ENCODE measurements around the gene CYTIP. TPM values are rescaled to one million over a fixed set of nuclear protein-coding genes. Genes with fewer than 3 reads are reported as not detected.

The CYTIP gene
- total and polyA plus RNA-seq, 2 experiments from 2014 or later: 1.6 to 4.0 TPM

DNA sequence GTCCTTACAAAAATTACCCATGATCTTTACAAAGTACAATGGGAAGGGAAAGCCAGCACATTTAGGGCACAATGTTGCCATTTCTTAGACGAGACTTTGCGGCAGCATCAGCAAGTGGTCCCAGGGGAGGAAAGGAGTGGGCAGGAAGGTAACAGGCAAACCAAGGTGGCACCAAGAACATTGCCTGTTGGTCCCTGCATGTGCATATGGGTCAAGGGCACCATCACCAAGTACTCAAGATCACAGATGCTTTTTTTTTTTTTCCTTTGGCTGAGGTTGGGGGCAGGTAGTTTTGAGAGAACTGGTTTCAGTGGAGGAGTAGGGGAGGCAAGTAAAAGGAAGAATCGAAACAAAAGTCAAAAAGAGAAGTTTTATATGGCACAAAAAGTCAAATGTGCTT is 752 bp upstream of the CYTIP start:
- DNase-seq (ENCODE audit: low spot score): no peak
- H3K9me2 ChIP-seq (replicated peaks; ENCODE audit: insufficient read depth): no peaks in the 10 kb centered on the region
- H3K4me1 ChIP-seq (ENCODE audit: insufficient read depth): peaks cover 1% of the 10 kb centered on the region
- no peaks in the 10 kb centered on the region for H3K27me3 ChIP-seq
- H3K4me2 ChIP-seq: no peak overlapping the region
- H3K36me3 ChIP-seq (replicated peaks; ENCODE audit: insufficient read depth, low read depth): no peaks in the 10 kb centered on the region
- H3K79me2 ChIP-seq: no peaks in the 10 kb centered on the region
- 89% methylated on average over 3 of the region's 3 CpGs for WGBS (ENCODE audit: low lambda C conversion rate, missing lambda C conversion rate)
- TF ChIP-seq EZH2 (IDR thresholded peaks at IDR 0.05; ENCODE audit: borderline replicate concordance) (no peak), EZH2phosphoT487 (IDR thresholded peaks at IDR 0.05; ENCODE audit: low read depth, severe bottlenecking, unreplicated experiment) (no peak)
- TF ChIP-seq, protein P1, sequence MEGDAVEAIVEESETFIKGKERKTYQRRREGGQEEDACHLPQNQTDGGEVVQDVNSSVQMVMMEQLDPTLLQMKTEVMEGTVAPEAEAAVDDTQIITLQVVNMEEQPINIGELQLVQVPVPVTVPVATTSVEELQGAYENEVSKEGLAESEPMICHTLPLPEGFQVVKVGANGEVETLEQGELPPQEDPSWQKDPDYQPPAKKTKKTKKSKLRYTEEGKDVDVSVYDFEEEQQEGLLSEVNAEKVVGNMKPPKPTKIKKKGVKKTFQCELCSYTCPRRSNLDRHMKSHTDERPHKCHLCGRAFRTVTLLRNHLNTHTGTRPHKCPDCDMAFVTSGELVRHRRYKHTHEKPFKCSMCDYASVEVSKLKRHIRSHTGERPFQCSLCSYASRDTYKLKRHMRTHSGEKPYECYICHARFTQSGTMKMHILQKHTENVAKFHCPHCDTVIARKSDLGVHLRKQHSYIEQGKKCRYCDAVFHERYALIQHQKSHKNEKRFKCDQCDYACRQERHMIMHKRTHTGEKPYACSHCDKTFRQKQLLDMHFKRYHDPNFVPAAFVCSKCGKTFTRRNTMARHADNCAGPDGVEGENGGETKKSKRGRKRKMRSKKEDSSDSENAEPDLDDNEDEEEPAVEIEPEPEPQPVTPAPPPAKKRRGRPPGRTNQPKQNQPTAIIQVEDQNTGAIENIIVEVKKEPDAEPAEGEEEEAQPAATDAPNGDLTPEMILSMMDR (IDR thresholded peaks at IDR 0.05; ENCODE audit: poor library complexity): no peak
- H2AFZ ChIP-seq: no peak overlapping the region
- no peaks in the 10 kb centered on the region for H3K9me3 ChIP-seq (ENCODE audit: low read depth)
- no peaks in the 10 kb centered on the region for H4K20me1 ChIP-seq (ENCODE audit: insufficient read depth, poor library complexity, severe bottlenecking)
- no peak overlapping the region for H3K27ac ChIP-seq
- H3K4me3 ChIP-seq: no peak overlapping the region

DNA sequence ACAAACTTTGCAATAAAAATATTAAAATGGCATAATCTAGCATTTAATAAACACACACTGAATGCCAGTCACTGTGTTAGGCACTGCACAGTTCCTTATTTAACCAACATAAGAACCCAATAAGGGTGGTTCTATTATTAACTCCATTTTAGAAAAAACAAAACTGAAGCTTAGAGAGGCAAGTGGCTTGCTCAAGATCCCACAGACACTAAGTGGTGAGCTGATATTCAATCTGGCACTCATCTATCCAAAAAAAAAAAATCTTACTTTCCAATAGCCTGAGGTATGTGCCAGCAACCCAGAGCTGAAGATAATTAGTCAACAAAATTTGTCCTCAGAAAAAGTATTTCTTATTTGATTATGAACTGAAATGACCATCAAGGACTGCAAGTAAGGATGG is 799 bp downstream of the CYTIP start:
- H3K9me2 ChIP-seq (replicated peaks; ENCODE audit: insufficient read depth): no peaks in the 10 kb centered on the region
- peaks cover 6% of the 10 kb centered on the region for H3K4me1 ChIP-seq (ENCODE audit: insufficient read depth)
- TF ChIP-seq, protein P1 (IDR thresholded peaks at IDR 0.05; ENCODE audit: poor library complexity): no peak
- TF ChIP-seq EZH2phosphoT487 (IDR thresholded peaks at IDR 0.05; ENCODE audit: low read depth, severe bottlenecking, unreplicated experiment) (no peak), EZH2 (IDR thresholded peaks at IDR 0.05; ENCODE audit: borderline replicate concordance) (no peak)
- DNase-seq (ENCODE audit: low spot score): no peak
- no peaks in the 10 kb centered on the region for H3K79me2 ChIP-seq
- no peak overlapping the region for H3K4me3 ChIP-seq
- no peaks in the 10 kb centered on the region for H4K20me1 ChIP-seq (ENCODE audit: insufficient read depth, poor library complexity, severe bottlenecking)
- H2AFZ ChIP-seq: no peak overlapping the region
- no peaks in the 10 kb centered on the region for H3K9me3 ChIP-seq (ENCODE audit: low read depth)
- no peak overlapping the region for H3K27ac ChIP-seq
- H3K27me3 ChIP-seq: no peaks in the 10 kb centered on the region
- no peaks in the 10 kb centered on the region for H3K36me3 ChIP-seq (replicated peaks; ENCODE audit: insufficient read depth, low read depth)
- H3K4me2 ChIP-seq: no peak overlapping the region

DNA sequence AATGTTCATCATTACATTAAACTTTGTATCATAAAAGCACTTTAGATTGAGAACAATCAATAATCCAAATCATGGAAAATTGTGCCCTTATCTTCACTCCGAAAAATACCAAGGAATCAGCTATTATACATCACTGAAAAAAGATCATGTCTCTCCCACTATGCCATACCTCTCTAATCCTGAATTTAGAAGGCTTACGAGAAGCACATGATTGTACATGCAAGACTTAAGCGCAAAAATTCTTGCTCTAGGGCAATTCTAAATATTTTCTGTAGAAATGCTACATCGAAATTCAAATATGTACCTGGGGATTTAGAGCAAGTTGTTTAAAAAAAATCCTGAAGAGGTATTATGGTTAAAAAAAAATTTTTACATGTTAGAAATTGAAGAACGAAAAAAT is 1.3 kb downstream of the CYTIP start:
- 74% methylated on average over 5 of the region's 5 CpGs for WGBS (ENCODE audit: low lambda C conversion rate, missing lambda C conversion rate)
- DNase-seq (ENCODE audit: low spot score): no peak
- Histone ChIP-seq H3K79me2 (no peaks in the 10 kb centered on the region), H3K4me1 (ENCODE audit: insufficient read depth) (peaks cover 6% of the 10 kb centered on the region), H4K20me1 (ENCODE audit: insufficient read depth, poor library complexity, severe bottlenecking) (no peaks in the 10 kb centered on the region), H3K4me2 (no peak overlapping the region), H3K9me3 (ENCODE audit: low read depth) (no peaks in the 10 kb centered on the region), H3K4me3 (no peak overlapping the region), H3K9me2 (replicated peaks; ENCODE audit: insufficient read depth) (no peaks in the 10 kb centered on the region), H3K27me3 (no peaks in the 10 kb centered on the region), H2AFZ (no peak overlapping the region), H3K36me3 (replicated peaks; ENCODE audit: insufficient read depth, low read depth) (no peaks in the 10 kb centered on the region), H3K27ac (no peak overlapping the region)
- TF ChIP-seq, protein P1 (IDR thresholded peaks at IDR 0.05; ENCODE audit: poor library complexity): no peak
- TF ChIP-seq EZH2phosphoT487 (IDR thresholded peaks at IDR 0.05; ENCODE audit: low read depth, severe bottlenecking, unreplicated experiment): no peak
- no peak for TF ChIP-seq EZH2 (IDR thresholded peaks at IDR 0.05; ENCODE audit: borderline replicate concordance)

DNA sequence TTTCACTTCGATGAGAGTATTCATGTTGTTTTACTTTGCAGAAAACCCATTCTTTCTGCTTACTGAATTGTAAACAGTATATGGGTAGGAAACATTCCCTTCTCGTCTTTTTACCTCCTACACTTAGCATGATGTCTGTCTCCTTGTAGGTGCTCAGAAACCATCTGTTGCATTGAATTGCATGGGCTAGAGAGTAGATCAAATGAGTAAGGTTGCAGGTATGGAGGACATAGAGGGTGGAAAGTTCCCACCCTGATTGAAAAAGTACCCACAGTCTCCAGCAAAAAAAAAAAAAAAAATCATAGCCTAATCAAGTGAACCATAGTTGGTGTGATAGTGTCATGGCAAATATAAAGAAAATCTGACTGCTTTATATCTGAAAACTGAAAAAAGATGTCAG is 1.7 kb downstream of the CYTIP start:
- Histone ChIP-seq H3K79me2 (no peaks in the 10 kb centered on the region), H3K9me2 (replicated peaks; ENCODE audit: insufficient read depth) (no peaks in the 10 kb centered on the region), H3K4me2 (no peak overlapping the region), H3K4me1 (ENCODE audit: insufficient read depth) (peaks cover 6% of the 10 kb centered on the region), H3K9me3 (ENCODE audit: low read depth) (no peaks in the 10 kb centered on the region), H2AFZ (no peak overlapping the region), H4K20me1 (ENCODE audit: insufficient read depth, poor library complexity, severe bottlenecking) (no peaks in the 10 kb centered on the region), H3K27me3 (no peaks in the 10 kb centered on the region), H3K4me3 (no peak overlapping the region), H3K27ac (no peak overlapping the region), H3K36me3 (replicated peaks; ENCODE audit: insufficient read depth, low read depth) (no peaks in the 10 kb centered on the region)
- DNase-seq (ENCODE audit: low spot score): no peak
- TF ChIP-seq, protein P1 (IDR thresholded peaks at IDR 0.05; ENCODE audit: poor library complexity): no peak
- TF ChIP-seq EZH2 (IDR thresholded peaks at IDR 0.05; ENCODE audit: borderline replicate concordance): no peak
- no peak for TF ChIP-seq EZH2phosphoT487 (IDR thresholded peaks at IDR 0.05; ENCODE audit: low read depth, severe bottlenecking, unreplicated experiment)
- 92% methylated on average over 2 of the region's 2 CpGs for WGBS (ENCODE audit: low lambda C conversion rate, missing lambda C conversion rate)
